HS-27A (cell line): Measurements from ENCODE around the gene MCM5.
"Not testable (repeated sequence)": the region's sequence is repeated elsewhere in the genome, so short reads cannot be mapped to it uniquely, and the experiment has no call there.

Experiments used
- DNase-seq: peaks from one replicate; pipeline ENCODE4 v3.0.0-alpha.2; 2012; ENCODE audit warnings: low read depth, missing footprints

MCM5 gene

GRCh38 chr22:35379146-35379993 is 20.6 kb upstream of the MCM5 start:
- no peak for DNase-seq

- no peak for DNase-seq
Measured at GRCh38 chr22:35380013-35380412, 19.9 kb upstream of the MCM5 start.

- no peak for DNase-seq
Measured at GRCh38 chr22:35380537-35381423, 19.2 kb upstream of the MCM5 start, which contains the start of gene HMOX1. Gene HMOX1, plus strand, starts transcription at chr22:35381096. Its CDS starts 78 bp downstream, at chr22:35381174.

- DNase-seq, result no peak
Measured at GRCh38 chr22:35381424-35382009, 18.4 kb upstream of the MCM5 start.

- no peak for DNase-seq
Measured at GRCh38 chr22:35383679-35384071, 16.3 kb upstream of the MCM5 start.

GRCh38 chr22:35384527-35384926 is 15.4 kb upstream of the MCM5 start:
- DNase-seq, result no peak

- no peak for DNase-seq
Measured at GRCh38 chr22:35384975-35385588, 14.9 kb upstream of the MCM5 start.

GRCh38 chr22:35386670-35387288 is 13.2 kb upstream of the MCM5 start:
- DNase-seq, result no peak

- no peak for DNase-seq
Measured at GRCh38 chr22:35390933-35391332, 9.0 kb upstream of the MCM5 start.

GRCh38 chr22:35392357-35392756 is 7.6 kb upstream of the MCM5 start:
- no peak for DNase-seq

GRCh38 chr22:35393116-35394010 is 6.6 kb upstream of the MCM5 start:
- DNase-seq, result no peak

GRCh38 chr22:35394011-35394312 is 6.0 kb upstream of the MCM5 start:
- DNase-seq, result no peak

GRCh38 chr22:35394810-35395563 is 5.0 kb upstream of the MCM5 start:
- no peak for DNase-seq

- not testable (repeated sequence) for DNase-seq
Measured at GRCh38 chr22:35396622-35397021, 3.3 kb upstream of the MCM5 start.

- DNase-seq, result no peak
Measured at GRCh38 chr22:35397095-35397904, 2.6 kb upstream of the MCM5 start.

- no peak for DNase-seq
Measured at GRCh38 chr22:35398591-35398973, 1.4 kb upstream of the MCM5 start.

GRCh38 chr22:35399114-35399677 is 744 bp upstream of the MCM5 start:
- no peak for DNase-seq

GRCh38 chr22:35400501-35400790 is 506 bp downstream of the MCM5 start:
- no peak for DNase-seq

- DNase-seq, result no peak
Measured at GRCh38 chr22:35401863-35402262, 1.9 kb downstream of the MCM5 start.
